SIG-M5 treated with dmso at 0.1 percent for 504 hours (cell line): ENCODE measurements around the gene ENDOU.

Experiments
- DNase-seq: peaks from one replicate; lab custom pipeline; 2025; ENCODE audit not compliant: unreplicated experiment; lab: John Stamatoyannopoulos, UW

ENDOU gene

GRCh38 chr12:47744005-47744651 lies 18.8 kb upstream of the ENDOU start:
- peak; percentile 13 for DNase-seq

- DNase-seq: no peak
These were observed 18.1 kb upstream of the ENDOU start for GRCh38 chr12:47743311-47743860.

GRCh38 chr12:47742253-47742825 lies 17.0 kb upstream of the ENDOU start:
- DNase-seq: no peak

GRCh38 chr12:47741340-47741703 lies 16.0 kb upstream of the ENDOU start:
- no peak for DNase-seq

- DNase-seq: no peak
These were observed 15.5 kb upstream of the ENDOU start for GRCh38 chr12:47740606-47741339.

GRCh38 chr12:47739979-47740378 lies 14.7 kb upstream of the ENDOU start:
- no peak for DNase-seq

GRCh38 chr12:47739297-47739696 lies 14.0 kb upstream of the ENDOU start:
- no peak for DNase-seq

- DNase-seq: no peak
These were observed 12.8 kb upstream of the ENDOU start for GRCh38 chr12:47737936-47738594.

- DNase-seq: no peak
These were observed 11.8 kb upstream of the ENDOU start for GRCh38 chr12:47736877-47737676.

- no peak for DNase-seq
These were observed 10.9 kb upstream of the ENDOU start for GRCh38 chr12:47736216-47736615.

GRCh38 chr12:47735649-47736048 lies 10.4 kb upstream of the ENDOU start:
- no peak for DNase-seq

GRCh38 chr12:47734725-47735480 lies 9.6 kb upstream of the ENDOU start:
- DNase-seq: no peak

- no peak for DNase-seq
These were observed 7.9 kb upstream of the ENDOU start for GRCh38 chr12:47733142-47733541.

- DNase-seq: no peak
These were observed 7.2 kb upstream of the ENDOU start for GRCh38 chr12:47732504-47732903.

- no peak for DNase-seq
These were observed 6.4 kb upstream of the ENDOU start for GRCh38 chr12:47731723-47732122.

GRCh38 chr12:47730341-47730744 lies 5.1 kb upstream of the ENDOU start:
- no peak for DNase-seq

GRCh38 chr12:47729233-47729632 lies 3.9 kb upstream of the ENDOU start:
- DNase-seq: no peak

- DNase-seq: no peak
These were observed 603 bp upstream of the ENDOU start for GRCh38 chr12:47725893-47726292.

GRCh38 chr12:47722941-47723631 lies 2.2 kb downstream of the ENDOU start:
- DNase-seq: no peak
